Psoas muscle (tissue), 8 donors: Measurements from ENCODE around the gene TAF1C. TPM values are rescaled to one million over a fixed set of nuclear protein-coding genes. Genes with fewer than 3 reads are reported as not detected.

ENCODE experiments used
- ATAC-seq, 4 donors: fragments of 200-7000 bp; cut with Tn5 transposase; one replicate each; pipeline ENCODE4 v1.9.1; 2020; ENCODE audit warnings: moderate library complexity in 3 of 4, mild to moderate bottlenecking in 2 of 4
- DNase-seq, 2 donors: peaks; one replicate each; pipeline ENCODE4 v3.0.0-alpha.2; 2020
- H3K27ac ChIP-seq: fragments of 200-600 bp; one replicate; pipeline ENCODE4 v1.8.0; 2022
- H3K27me3 ChIP-seq, 3 donors: fragments of 200-600 bp in 1 of 3; one replicate each; pipeline versions ENCODE4 v1.6.1 to v1.8.0; 2013 to 2022; ENCODE audit warnings: low read length in 2 of 3, mild to moderate bottlenecking in 2 of 3, moderate library complexity in 1 of 3; ENCODE audit not compliant: insufficient read depth in 3 of 3
- H3K36me3 ChIP-seq, 2 donors: fragments of 200-600 bp in 1 of 2; one replicate each; pipeline versions ENCODE4 v1.6.1 to v1.8.0; 2013 to 2022; ENCODE audit warnings: low read depth in 1 of 2, mild to moderate bottlenecking in 1 of 2, moderate library complexity in 1 of 2; ENCODE audit not compliant: insufficient read depth in 1 of 2
- H3K4me1 ChIP-seq: fragments of 200-600 bp; one replicate; pipeline ENCODE4 v1.8.0; 2022
- H3K4me3 ChIP-seq: fragments of 200-600 bp; one replicate; pipeline ENCODE4 v1.8.0; 2022; ENCODE audit warnings: mild to moderate bottlenecking
- H3K9me3 ChIP-seq: fragments of 200-600 bp; one replicate; pipeline ENCODE4 v1.8.0; 2022
- CTCF ChIP-seq: fragments of 200-600 bp; IDR thresholded peaks from one replicate; pipeline ENCODE4 v1.8.0; 2022; ENCODE audit warnings: antibody characterized with exemption
- WGBS, 3 donors: extraction: QIAGEN DNeasy Blood & Tissue Kit; methylation state at CpG; one replicate each; pipeline versions ENCODE4 v1.1.6 to v1.1.7; 2013; 5-methylcytosine and 5-hydroxymethylcytosine counted together
- intact Hi-C, 2 donors: fragments of 100-400 bp; cut with DNase I; formaldehyde crosslinking; loops; one replicate each; pipeline versions ENCODE4 v1.11.0 to v1.14.2; 2022
- polyA plus RNA-seq, 3 donors: library from polyadenylated mRNA; stranded (reverse); fragments of 200-250 nt; gene quantifications; one replicate each; pipeline ENCODE4 v1.2.3, GENCODE V29; 2013
- total RNA-seq, 4 donors: library from RNA; stranded (reverse); fragmentation: NEBNext Ultra II Directional in 2 of 4; extraction: Animal tissue kit (Norgen Biotek cat#: 25700) in 2 of 4; gene quantifications; one replicate each; pipeline versions ENCODE4 v1.2.1 to v1.2.4, GENCODE V29; 2021 to 2023
- donor health status: healthy with polysubstance abuse.
- donor health status: DM: no; HTN: no; CAD: no; lungs with moderate emphysema.
- donor health status: Bipolar disorder and iron deficiency.
- donor health status: healthy.
- donor health status: DM: yes; HTN: yes; CAD: no.
- donor health status: DM: no; HTN: no; CAD: no.
- donor health status: DM: no; HTN: no; CAD: no.
- donor health status: DM: yes; HTN: yes; CAD: no.

TAF1C gene
- total and polyA plus RNA-seq, 7 donors, result 8.3 to 24.4 (median 18.3) TPM

- Histone ChIP-seq H3K4me1 (no peaks in the 10 kb centered on the region), H3K36me3 (no peaks in the 10 kb centered on the region), H3K9me3 (no peaks in the 10 kb centered on the region), H3K27me3 (no peaks in the 10 kb centered on the region), H3K4me3 (no peak overlapping the region), H3K27ac (no peak overlapping the region)
- intact Hi-C loops, result no loop called here
- TF ChIP-seq CTCF, result no peak
- ATAC-seq, result no peak
- DNase-seq, result no peak
- 72 to 80% (median 72%) methylated on average over 7 of the region's 7 CpGs for WGBS, 3 donors
Measured at GRCh38 chr16:84193480-84193879, 6.6 kb upstream of the TAF1C start.

- Histone ChIP-seq H3K9me3 (no peaks in the 10 kb centered on the region), H3K27ac (no peak overlapping the region), H3K36me3 (no peaks in the 10 kb centered on the region), H3K4me3 (no peak overlapping the region), H3K27me3 (no peaks in the 10 kb centered on the region), H3K4me1 (no peaks in the 10 kb centered on the region)
- ATAC-seq (no peak), DNase-seq (no peak)
- WGBS, 3 donors, result 89 to 93% (median 92%) methylated on average over 16 of the region's 16 CpGs
- no peak for TF ChIP-seq CTCF
- intact Hi-C loops, result no loop called here
Measured at GRCh38 chr16:84191466-84191865, 4.6 kb upstream of the TAF1C start.

- TF ChIP-seq CTCF, result no peak
- ATAC-seq, result no peak
Measured at GRCh38 chr16:84190731-84191388, 4.0 kb upstream of the TAF1C start, which contains the start of gene ADAD2. ADAD2 (plus strand) TSS chr16:84191157; CDS start chr16:84191231, 74 bp downstream.

GRCh38 chr16:84184775-84185174 lies 2.1 kb downstream of the TAF1C start:
- Histone ChIP-seq H3K27ac (no peak overlapping the region), H3K4me3 (no peak overlapping the region), H3K4me1 (peaks cover 11% of the 10 kb centered on the region), H3K9me3 (no peaks in the 10 kb centered on the region), H3K27me3 (no peaks in the 10 kb centered on the region), H3K36me3 (peaks cover 6 to 48% of the 10 kb centered on the region in 2 donors)
- intact Hi-C loops, result loop anchor here (5.0 to 10.0 kb wide), 4 partner anchors 102 to 357 kb away; partner anchors contain the start of genes NECAB2 (in 1 of the 2) and OSGIN1 (in 1 of the 2)
- ATAC-seq (no peak), DNase-seq (no peak)
- TF ChIP-seq CTCF, result no peak
- 73 to 81% (median 74%) methylated on average over 10 of the region's 10 CpGs for WGBS, 3 donors

More at GRCh38 chr16:84190731-84191388, 4.0 kb upstream of the TAF1C start, which contains the start of gene ADAD2:
- Histone ChIP-seq H3K4me3 (no peak within 1 kb of the TSS), H3K9me3 (no peaks in the 10 kb centered on the region), H3K27me3 (no peaks in the 10 kb centered on the region), H3K36me3 (no peaks in the 10 kb centered on the region), H3K4me1 (peaks cover 4% of the 10 kb centered on the region), H3K27ac (no peak within 1 kb of the TSS)
- intact Hi-C loops, result no loop called here
- WGBS, 3 donors, result 87 to 89% (median 89%) methylated on average over 43 to 47 of the region's 47 CpGs
- no peak for DNase-seq
